A549 (cell line): ENCODE results near the gene LACTB. TPM values are rescaled to one million over a fixed set of nuclear protein-coding genes. Genes with fewer than 3 reads are reported as not detected.
A peak's percentile ranks its signal among the peaks of the same experiment; 100 is the strongest.

Experiments
- ATAC-seq, 2 experiments: fragments of 200-7000 bp in 1 of 2; fragments of >200 bp in 1 of 2; cut with Nextera tagmentation in 1 of 2; cut with Tn5 transposase in 1 of 2; 3 replicates each; pipeline versions ENCODE4 v1.8.0 to v1.9.1; 2018 to 2020; ENCODE audit warnings: mild to moderate bottlenecking in 1 of 2, moderate library complexity in 1 of 2
- CTCF ChIA-PET: fragments of 300-600 bp; sonication (Branson Sonifier 250); formaldehyde crosslinking; extraction: SDS; loops from one replicate; lab custom pipeline; 2021; ENCODE audit warnings: antibody characterized with exemption, inconsistent platforms; lab: Yijun Ruan, JAX
- POLR2A ChIA-PET: fragments of 350-600 bp; formaldehyde crosslinking; extraction: SDS; loops from one replicate; lab custom pipeline; 2021; ENCODE audit warnings: antibody characterized with exemption, inconsistent platforms; lab: Yijun Ruan, JAX
- DNase-seq, 2 experiments: peaks; one replicate each; pipeline versions ENCODE4 v3.0.0 to v3.0.0-alpha.2; 2011 to 2016; ENCODE audit warnings: low read depth in 1 of 2, low spot score in 1 of 2
- FAIRE-seq: peaks from 2 replicates; lab custom pipeline; 2011; peaks lifted over from hg19 to GRCh38; lab: Jason Lieb, UNC
- H3K27ac ChIP-seq, 2 experiments: fragments of >200 bp; sonication (Bioruptor Twin); formaldehyde crosslinking; 3 replicates each; pipeline ENCODE4 v1.5.1; 2016 to 2017
- H3K4me1 ChIP-seq: fragments of >200 bp; sonication (Bioruptor Twin); formaldehyde crosslinking; 3 replicates; pipeline ENCODE4 v1.6.1; 2016
- H3K4me2 ChIP-seq: fragments of >200 bp; sonication (Bioruptor Twin); formaldehyde crosslinking; 3 replicates; pipeline ENCODE4 v1.6.1; 2016
- H3K4me3 ChIP-seq: fragments of >200 bp; sonication (Bioruptor Twin); formaldehyde crosslinking; 3 replicates; pipeline ENCODE4 v1.5.1; 2016
- H3K9me3 ChIP-seq: fragments of >200 bp; sonication (Bioruptor Twin); formaldehyde crosslinking; 3 replicates; pipeline ENCODE4 v1.6.1; 2016
- CBX8 ChIP-seq: fragments of 200-600 bp; sonication (generic); IDR thresholded peaks from 2 replicates; pipeline ENCODE4 v1.6.1; 2016
- ELK1 ChIP-seq: fragments of 150-350 bp; IDR thresholded peaks from 2 replicates; pipeline ENCODE4 v1.6.1; 2014; ENCODE audit warnings: low read depth, mild to moderate bottlenecking, low read length
- HMGXB4 ChIP-seq: fragments of 250-450 bp; sonication (Bioruptor Pico); IDR thresholded peaks from 2 replicates; pipeline ENCODE4 v1.5.0; 2021; ENCODE audit warnings: mild to moderate bottlenecking, moderate library complexity, borderline replicate concordance
- HOXB5 ChIP-seq: fragments of 250-450 bp; sonication (Bioruptor Pico); IDR thresholded peaks from 2 replicates; pipeline ENCODE4 v1.5.0; 2020; ENCODE audit warnings: mild to moderate bottlenecking, moderate library complexity
- JUNB ChIP-seq: fragments of >200 bp; sonication (Bioruptor Twin); formaldehyde crosslinking; IDR thresholded peaks from 2 replicates; pipeline ENCODE4 v1.6.1; 2016
- KDM5A ChIP-seq: fragments of 200-600 bp; sonication (generic); IDR thresholded peaks from 2 replicates; pipeline ENCODE4 v1.6.1; 2016; ENCODE audit warnings: antibody characterized with exemption, mild to moderate bottlenecking
- MAFK ChIP-seq: fragments of 450-650 bp; IDR thresholded peaks from 2 replicates; pipeline ENCODE4 v1.6.1; 2014; ENCODE audit not compliant: partially characterized antibody
- MYC ChIP-seq: IDR thresholded peaks from 2 replicates; pipeline ENCODE4 v1.6.1; 2012; ENCODE audit warnings: mild to moderate bottlenecking, inconsistent platforms, low read length, improper control_type of control experiment, borderline replicate concordance
- NR3C1 ChIP-seq: fragments of >200 bp; sonication (Bioruptor Twin); formaldehyde crosslinking; IDR thresholded peaks from 3 replicates; pipeline ENCODE4 v1.6.1; 2017
- RAD21 ChIP-seq, 2 experiments: fragments of >200 bp in 1 of 2; sonication (Bioruptor Twin) in 1 of 2; formaldehyde crosslinking in 1 of 2; IDR thresholded peaks in 1 of 2; conservative IDR thresholded peaks in 1 of 2; 2 replicates in 1 of 2; 3 replicates in 1 of 2; pipeline ENCODE4 v1.6.1; 2012 to 2018; ENCODE audit warnings: inconsistent platforms in 1 of 2
- REST ChIP-seq: fragments of 200-600 bp; sonication (generic); IDR thresholded peaks from 2 replicates; pipeline ENCODE4 v1.6.1; 2016; ENCODE audit warnings: antibody characterized with exemption, mild to moderate bottlenecking, moderate library complexity
- RFX5 ChIP-seq: fragments of 450-650 bp; IDR thresholded peaks from 2 replicates; pipeline ENCODE4 v1.7.1; 2014; ENCODE audit warnings: antibody characterized with exemption, mild to moderate bottlenecking, moderate library complexity
- RNF2 ChIP-seq: fragments of 200-600 bp; sonication (generic); IDR thresholded peaks from 2 replicates; pipeline ENCODE4 v1.6.1; 2016; ENCODE audit warnings: low read depth, mild to moderate bottlenecking, antibody characterized with exemption, moderate library complexity, borderline replicate concordance
- TP53 ChIP-seq: fragments of 250-450 bp; sonication (Bioruptor Pico); IDR thresholded peaks from 2 replicates; pipeline ENCODE4 v1.5.0; 2021; ENCODE audit warnings: mild to moderate bottlenecking, moderate library complexity
- ZFP36 ChIP-seq: fragments of 450-650 bp; IDR thresholded peaks from 2 replicates; pipeline ENCODE4 v1.6.1; 2014; ENCODE audit warnings: borderline replicate concordance; ENCODE audit not compliant: partially characterized antibody
- WGBS: methylation state at CpG from one replicate; pipeline ENCODE4 v1.1.6; 2017; ENCODE audit errors: missing lambda C conversion rate; 5-methylcytosine and 5-hydroxymethylcytosine counted together
- polyA plus RNA-seq, 4 experiments: library from polyadenylated mRNA; depleted of rRNA in 3 of 4; stranded (reverse); fragments of >200 nt; fragmentation: RNase III in 1 of 4; extraction: RNeasy Plus Mini Kit Qiagen cat#74134 plus additional on column Dnase treatment in 1 of 4; gene quantifications; 2 replicates in 3 of 4; 3 replicates in 1 of 4; pipeline ENCODE4 v1.2.3, GENCODE V29; 2011 to 2017

Gene LACTB
- polyA plus RNA-seq, 2 of the 4 experiments (the other 2 are of a cell fraction) = 56.5 to 59.6 TPM

- TF ChIP-seq RNF2 (no peak), MYC (no peak)
- TF ChIP-seq, all 56 proteins: peak for 4
Measured at GRCh38 chr15:63146684-63147083, 25.0 kb downstream of the LACTB start (continued).

- Histone ChIP-seq H3K4me1 (peaks cover 41% of the 10 kb centered on the region), H3K4me2 (no peak overlapping the region), H3K27ac (peak overlapping the region in 1 of 2 experiments; percentile 5; a peak in 2 of 6 replicates), H3K4me3 (no peak overlapping the region), H3K9me3 (no peaks in the 10 kb centered on the region)
- FAIRE-seq (no peak), DNase-seq (no peak), ATAC-seq (no peak)
- TF ChIP-seq REST = no peak
- no peak for TF ChIP-seq KDM5A
- ChIA-PET CTCF (interaction anchor here (0.7 to 2.6 kb wide), 5 partner anchors 15 to 153 kb away, joined by 3 to 12 read pairs (median 4); no protein-coding TSS in a partner anchor), POLR2A (interaction anchor here (0.6 to 2.0 kb wide), 2 partner anchors 16 to 54 kb away, joined by 3 to 5 read pairs; no protein-coding TSS in a partner anchor)
- WGBS = 93% methylated on average over 1 of the region's 1 CpG
Measured at GRCh38 chr15:63151665-63152064, 30.0 kb downstream of the LACTB start.

- Histone ChIP-seq H3K4me3 (peak overlapping the region; percentile 74), H3K4me1 (peaks cover 39% of the 10 kb centered on the region), H3K4me2 (peak overlapping the region; percentile 78), H3K9me3 (no peaks in the 10 kb centered on the region), H3K27ac (peak overlapping the region; percentile 95 to 98)
- FAIRE-seq (no peak), ATAC-seq (no peak), DNase-seq (no peak)
- TF ChIP-seq RAD21 (conservative IDR thresholded peaks at IDR 0.05 in 1 of 2, IDR thresholded peaks at IDR 0.05 in 1 of 2) (no peak), RFX5 (no peak), NR3C1 (no peak), HOXB5 (CRISPR knock-in tag) (no peak), MAFK (no peak), ELK1 (no peak), HMGXB4 (CRISPR knock-in tag) (no peak), MYC (no peak), ZFP36 (no peak), KDM5A (no peak), CBX8 (no peak), JUNB (no peak), REST (no peak), TP53 (CRISPR knock-in tag) (no peak)
- 52% methylated on average over 3 of the region's 3 CpGs for WGBS
- CTCF ChIA-PET = interaction anchor here (1.1 to 2.0 kb wide), 3 partner anchors 10 to 107 kb away, joined by 3 to 10 read pairs (median 4); no protein-coding TSS in a partner anchor
- POLR2A ChIA-PET = interaction anchor here (1.1 to 2.2 kb wide), 2 partner anchors 8 to 47 kb away, joined by 5 to 20 read pairs; no protein-coding TSS in a partner anchor
Measured at GRCh38 chr15:63155486-63155885, 33.8 kb downstream of the LACTB start.
